ENCODE measurements around the gene KRTAP10-7.
A peak's percentile ranks its signal among the peaks of the same experiment; 100 is the strongest.
"Not testable (repeated sequence)": the region's sequence is repeated elsewhere in the genome, so short reads cannot be mapped to it uniquely, and the experiment has no call there.

KRTAP10-7 gene

GRCh38 chr21:44574457-44575306 is 25.7 kb upstream of the KRTAP10-7 start:
- peak overlapping the region; percentile 31; the same call in 1 of the 2 replicates for H3K27ac ChIP-seq
- TF ChIP-seq, protein P1, sequence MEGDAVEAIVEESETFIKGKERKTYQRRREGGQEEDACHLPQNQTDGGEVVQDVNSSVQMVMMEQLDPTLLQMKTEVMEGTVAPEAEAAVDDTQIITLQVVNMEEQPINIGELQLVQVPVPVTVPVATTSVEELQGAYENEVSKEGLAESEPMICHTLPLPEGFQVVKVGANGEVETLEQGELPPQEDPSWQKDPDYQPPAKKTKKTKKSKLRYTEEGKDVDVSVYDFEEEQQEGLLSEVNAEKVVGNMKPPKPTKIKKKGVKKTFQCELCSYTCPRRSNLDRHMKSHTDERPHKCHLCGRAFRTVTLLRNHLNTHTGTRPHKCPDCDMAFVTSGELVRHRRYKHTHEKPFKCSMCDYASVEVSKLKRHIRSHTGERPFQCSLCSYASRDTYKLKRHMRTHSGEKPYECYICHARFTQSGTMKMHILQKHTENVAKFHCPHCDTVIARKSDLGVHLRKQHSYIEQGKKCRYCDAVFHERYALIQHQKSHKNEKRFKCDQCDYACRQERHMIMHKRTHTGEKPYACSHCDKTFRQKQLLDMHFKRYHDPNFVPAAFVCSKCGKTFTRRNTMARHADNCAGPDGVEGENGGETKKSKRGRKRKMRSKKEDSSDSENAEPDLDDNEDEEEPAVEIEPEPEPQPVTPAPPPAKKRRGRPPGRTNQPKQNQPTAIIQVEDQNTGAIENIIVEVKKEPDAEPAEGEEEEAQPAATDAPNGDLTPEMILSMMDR (conservative IDR thresholded peaks at IDR 0.05): no peak; the same call in 1 of the 2 replicates
- no peak for TF ChIP-seq ZFX (IDR thresholded peaks at IDR 0.05)

DNA sequence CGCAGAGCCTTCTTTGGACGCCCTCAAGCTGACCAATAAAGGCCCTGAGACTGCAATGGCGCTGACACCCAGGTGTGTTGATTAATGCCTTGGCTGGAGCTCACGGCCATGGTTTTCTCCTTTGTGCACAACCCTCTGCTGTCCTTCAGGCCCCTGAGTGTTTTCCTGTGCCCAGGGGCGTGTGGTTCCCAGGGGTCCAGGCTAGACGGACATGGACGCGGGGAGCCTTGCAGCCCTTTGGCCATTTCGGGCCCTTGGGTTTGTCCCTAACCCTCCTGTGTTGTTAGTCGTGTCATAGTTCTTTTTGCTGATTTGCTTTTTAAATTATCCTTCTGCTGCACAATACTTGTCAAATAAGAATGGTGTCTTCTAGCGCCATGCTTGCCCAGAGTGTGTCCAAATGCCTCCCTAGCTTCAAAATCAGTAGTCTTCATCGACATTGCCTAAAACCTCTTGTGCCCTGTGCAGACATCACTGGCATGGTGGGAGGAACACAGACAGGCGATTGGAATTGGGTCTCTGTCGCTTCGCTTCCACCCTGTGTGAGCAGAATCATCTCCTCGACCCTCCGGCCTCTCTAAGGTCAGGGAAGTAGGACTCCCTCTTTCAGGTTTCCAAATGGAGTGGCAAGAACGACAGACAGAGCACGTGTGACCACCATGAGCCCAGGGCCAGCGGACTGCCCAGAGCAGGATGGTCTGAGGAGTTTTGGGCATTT is 24.9 kb upstream of the KRTAP10-7 start:
- no peak overlapping the region for H3K27ac ChIP-seq
- TF ChIP-seq, protein P1 (conservative IDR thresholded peaks at IDR 0.05): no peak
- TF ChIP-seq ZFX (IDR thresholded peaks at IDR 0.05): no peak

DNA sequence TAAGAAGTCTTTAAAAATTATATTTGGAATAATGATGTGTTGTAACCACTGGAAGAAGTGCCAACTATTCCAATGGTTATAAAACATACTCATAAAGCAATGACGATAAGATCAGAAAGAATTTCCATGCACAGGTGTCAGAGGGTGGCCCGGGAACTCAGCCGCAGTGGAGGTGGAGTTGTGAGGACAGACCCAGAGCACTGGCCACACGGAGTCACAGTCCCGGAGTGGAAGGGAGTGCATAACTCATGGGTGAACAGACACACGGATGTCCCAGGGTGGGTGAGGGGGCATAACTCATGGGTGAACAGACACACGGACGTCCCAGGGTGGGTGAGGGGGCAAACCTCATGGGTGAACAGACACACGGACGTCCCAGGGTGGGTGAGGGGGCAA is 24.4 kb upstream of the KRTAP10-7 start:
- no peak overlapping the region for H3K27ac ChIP-seq
- TF ChIP-seq ZFX (IDR thresholded peaks at IDR 0.05): no peak
- TF ChIP-seq, protein P1 (conservative IDR thresholded peaks at IDR 0.05): no peak

DNA sequence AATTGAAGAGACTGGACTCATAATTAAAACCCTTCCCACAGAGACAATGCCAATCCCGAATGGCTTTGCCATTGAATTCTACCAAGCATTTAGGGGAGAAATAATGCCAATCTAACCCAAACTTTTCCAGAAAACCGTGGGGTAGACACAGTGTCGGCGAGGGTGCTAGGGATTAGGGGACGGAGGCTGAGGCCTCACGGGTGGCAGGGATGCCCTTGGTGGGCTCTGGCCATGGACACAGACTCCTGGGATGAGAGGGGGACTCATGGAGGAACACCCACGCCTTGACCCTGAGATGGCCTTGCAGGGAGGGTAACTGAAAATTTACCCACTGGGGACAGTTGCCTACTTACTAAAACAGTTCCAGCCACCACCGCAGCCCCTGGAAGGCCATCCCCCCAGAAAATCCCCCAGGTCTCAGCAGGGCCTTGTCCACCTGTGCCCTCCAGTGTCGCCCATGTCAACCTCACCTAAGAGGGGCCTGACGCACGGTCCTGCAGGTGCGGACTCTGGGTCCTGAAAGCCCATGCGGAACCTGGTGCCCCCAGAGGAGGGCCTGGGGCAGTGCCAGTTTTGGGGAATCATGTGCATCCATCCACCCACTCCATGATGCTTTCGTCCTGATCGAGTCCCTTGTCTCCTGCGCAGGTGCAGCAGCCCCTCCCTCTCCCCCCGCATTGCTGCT is 21.9 kb upstream of the KRTAP10-7 start:
- TF ChIP-seq, protein P1 (conservative IDR thresholded peaks at IDR 0.05): no peak
- no peak for TF ChIP-seq ZFX (IDR thresholded peaks at IDR 0.05)
- H3K27ac ChIP-seq: no peak overlapping the region

DNA sequence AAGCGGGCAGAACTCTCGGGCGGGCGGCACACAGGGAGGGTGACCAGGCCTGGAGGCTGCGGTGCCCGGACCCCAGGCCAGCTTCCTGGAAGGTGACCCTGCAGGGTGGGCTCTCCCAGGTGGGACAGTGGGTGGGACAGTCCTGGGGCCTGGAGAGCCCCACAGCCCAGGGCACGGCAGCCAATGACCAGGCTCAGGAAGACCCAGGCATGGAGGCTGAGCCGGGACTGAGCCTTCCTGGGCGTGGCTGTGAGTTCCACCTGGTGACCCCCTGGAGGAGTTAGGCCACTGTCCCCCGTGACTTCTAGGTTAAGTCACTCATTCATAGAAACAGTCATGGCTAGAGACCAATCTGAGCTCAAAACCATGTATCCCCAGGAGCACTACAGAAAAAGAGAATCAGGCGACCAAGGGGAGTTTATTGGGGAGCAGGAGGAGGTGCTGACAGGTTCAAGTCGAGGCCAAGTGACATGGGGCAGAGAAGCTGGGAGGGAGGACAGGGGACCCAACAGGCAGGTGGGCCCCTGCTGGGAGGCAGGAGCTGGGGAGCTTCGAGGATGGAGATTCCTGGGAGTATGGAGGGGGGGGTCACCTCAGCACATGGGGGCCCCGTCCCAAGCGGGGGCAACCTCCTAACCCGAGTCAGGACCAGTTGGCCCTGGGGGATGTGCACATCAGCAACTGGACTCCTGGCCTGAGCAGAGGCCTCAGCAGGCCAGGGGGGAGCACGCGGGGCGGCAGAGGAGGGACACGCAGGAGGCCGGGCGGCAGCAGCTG is 21.2 kb upstream of the KRTAP10-7 start:
- H3K27ac ChIP-seq: no peak overlapping the region
- no peak for TF ChIP-seq ZFX (IDR thresholded peaks at IDR 0.05)
- TF ChIP-seq, protein P1 (conservative IDR thresholded peaks at IDR 0.05): no peak

- TF ChIP-seq ZFX (IDR thresholded peaks at IDR 0.05): no peak
- TF ChIP-seq, protein P1 (conservative IDR thresholded peaks at IDR 0.05): no peak
- H3K27ac ChIP-seq: no peak overlapping the region
Observed at GRCh38 chr21:44579833-44580144, 20.6 kb upstream of the KRTAP10-7 start.

DNA sequence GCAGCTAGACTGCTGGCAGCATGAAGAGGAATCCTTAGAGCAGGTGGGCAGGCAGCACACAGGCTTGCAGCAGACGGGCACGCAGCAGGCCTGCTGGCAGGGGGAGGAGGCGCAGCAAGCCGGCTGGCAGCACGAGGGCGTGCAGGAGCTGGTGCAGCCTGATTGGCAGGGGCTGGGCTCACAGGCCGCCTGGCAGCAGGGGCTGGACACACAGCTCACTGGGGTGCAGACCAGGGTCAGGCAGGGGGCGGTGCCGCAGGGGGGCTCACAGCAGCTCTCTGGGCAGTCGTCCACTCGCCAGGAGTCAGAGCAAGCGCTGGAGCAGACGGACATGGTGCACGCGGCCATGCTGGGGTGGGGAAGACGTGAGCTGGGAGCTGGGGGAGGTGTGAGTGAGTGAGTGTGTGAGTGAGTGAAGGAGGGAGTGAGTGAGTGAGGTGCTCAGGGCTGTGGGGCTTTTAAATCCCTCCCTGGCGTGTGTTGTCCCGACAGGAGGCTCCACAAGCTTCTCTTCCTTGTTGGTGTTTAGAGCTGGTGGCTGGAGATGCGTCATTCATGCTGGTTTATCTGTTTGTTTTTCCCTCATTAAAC is 20.1 kb upstream of the KRTAP10-7 start, which contains the start of gene KRTAP10-5:
KRTAP10-5 (minus strand) TSS at position 374 of the 591 bp plus-strand sequence; CDS start at position 348, 26 bp downstream.
- H3K27ac ChIP-seq: not testable (repeated sequence)
